PC-3 (cell line): ENCODE data around the gene DACH2.

Experiments
- EZH2 ChIP-seq: fragments of 300-600 bp; sonication (generic); IDR thresholded peaks from one replicate; pipeline ENCODE4 v1.6.1; 2017; ENCODE audit warnings: antibody characterized with exemption, mild to moderate bottlenecking, low read length; ENCODE audit not compliant: unreplicated experiment
- EZH2phosphoT487 ChIP-seq: fragments of 300-600 bp; sonication (generic); IDR thresholded peaks from 2 replicates; pipeline ENCODE4 v1.6.1; 2018; ENCODE audit warnings: mild to moderate bottlenecking, antibody characterized with exemption, low read length, borderline replicate concordance
- TF ChIP-seq, protein P1 (sequence below): fragments of 300-600 bp; sonication (generic); conservative IDR thresholded peaks from 2 replicates; pipeline ENCODE4 v1.5.1; 2017; ENCODE audit warnings: antibody characterized with exemption, low read depth, mild to moderate bottlenecking, low read length

DNA sequence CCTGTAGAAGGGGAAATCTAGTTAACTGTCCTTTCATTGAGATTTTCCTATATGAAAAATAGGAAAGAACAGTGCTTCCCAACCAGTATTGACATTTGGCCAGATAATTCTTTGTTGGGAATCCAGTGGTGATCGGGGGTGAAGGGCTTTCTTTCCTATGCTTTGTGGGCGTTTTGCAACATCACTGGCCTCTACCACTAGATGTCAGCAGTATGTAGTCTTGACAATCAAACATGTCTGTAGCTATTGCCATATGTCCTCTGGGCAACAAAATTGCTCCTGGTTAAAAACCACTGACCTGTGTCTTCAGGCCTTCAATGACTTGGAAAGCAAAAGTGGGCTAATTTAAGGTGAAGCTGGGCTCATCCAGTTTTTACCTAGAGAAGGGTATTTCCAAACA lies 658.5 kb downstream of the DACH2 start:
- TF ChIP-seq, protein P1, sequence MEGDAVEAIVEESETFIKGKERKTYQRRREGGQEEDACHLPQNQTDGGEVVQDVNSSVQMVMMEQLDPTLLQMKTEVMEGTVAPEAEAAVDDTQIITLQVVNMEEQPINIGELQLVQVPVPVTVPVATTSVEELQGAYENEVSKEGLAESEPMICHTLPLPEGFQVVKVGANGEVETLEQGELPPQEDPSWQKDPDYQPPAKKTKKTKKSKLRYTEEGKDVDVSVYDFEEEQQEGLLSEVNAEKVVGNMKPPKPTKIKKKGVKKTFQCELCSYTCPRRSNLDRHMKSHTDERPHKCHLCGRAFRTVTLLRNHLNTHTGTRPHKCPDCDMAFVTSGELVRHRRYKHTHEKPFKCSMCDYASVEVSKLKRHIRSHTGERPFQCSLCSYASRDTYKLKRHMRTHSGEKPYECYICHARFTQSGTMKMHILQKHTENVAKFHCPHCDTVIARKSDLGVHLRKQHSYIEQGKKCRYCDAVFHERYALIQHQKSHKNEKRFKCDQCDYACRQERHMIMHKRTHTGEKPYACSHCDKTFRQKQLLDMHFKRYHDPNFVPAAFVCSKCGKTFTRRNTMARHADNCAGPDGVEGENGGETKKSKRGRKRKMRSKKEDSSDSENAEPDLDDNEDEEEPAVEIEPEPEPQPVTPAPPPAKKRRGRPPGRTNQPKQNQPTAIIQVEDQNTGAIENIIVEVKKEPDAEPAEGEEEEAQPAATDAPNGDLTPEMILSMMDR = peak; percentile 47
- TF ChIP-seq EZH2 = no peak
- no peak for TF ChIP-seq EZH2phosphoT487
